Adrenal gland (tissue), 12 donors: ENCODE measurements around the gene LMF2. TPM values are rescaled to one million over a fixed set of nuclear protein-coding genes. Genes with fewer than 3 reads are reported as not detected.

Experiments
- DNase-seq, 7 donors: peaks; one replicate each; pipeline ENCODE4 v3.0.0-alpha.2; 2019 to 2020
- H3K27ac ChIP-seq, 5 donors: fragments of 200-600 bp; sonication (generic) in 4 of 5; 1 replicate in 3 of 5; 2 replicates in 2 of 5; pipeline versions ENCODE4 v1.5.1 to v1.8.0; 2016 to 2020; ENCODE audit warnings: mild to moderate bottlenecking in 1 of 5
- H3K27me3 ChIP-seq: fragments of 200-600 bp; 2 replicates; pipeline ENCODE4 v1.8.0; 2021
- H3K36me3 ChIP-seq, 2 donors: fragments of 200-600 bp; replicated peaks in 1 of 2; 1 replicate in 1 of 2; 2 replicates in 1 of 2; pipeline versions ENCODE4 v1.5.1 to v1.8.0; 2018 to 2022
- H3K4me1 ChIP-seq, 2 donors: fragments of 200-600 bp; replicated peaks in 1 of 2; 1 replicate in 1 of 2; 2 replicates in 1 of 2; pipeline versions ENCODE4 v1.5.1 to v1.8.0; 2018 to 2021
- H3K4me3 ChIP-seq, 4 donors: fragments of 200-600 bp; sonication (generic) in 3 of 4; one replicate each; pipeline ENCODE4 v1.5.1; 2016 to 2018
- H3K9me3 ChIP-seq, 3 donors: fragments of 200-600 bp; sonication (generic) in 1 of 3; replicated peaks in 1 of 3; 1 replicate in 2 of 3; 2 replicates in 1 of 3; pipeline versions ENCODE4 v1.5.1 to v1.8.0; 2016 to 2021
- CTCF ChIP-seq, 6 experiments: fragments of 450-650 bp in 4 of 6; fragments of 200-600 bp in 2 of 6; sonication (generic) in 1 of 6; IDR thresholded peaks; 1 replicate in 5 of 6; 2 replicates in 1 of 6; pipeline versions ENCODE4 v1.5.1 to v1.8.0; 2016 to 2021; ENCODE audit warnings: antibody characterized with exemption in 6 of 6, mild to moderate bottlenecking in 2 of 6, moderate library complexity in 1 of 6
- POLR2A ChIP-seq, 2 donors: fragments of 450-650 bp; IDR thresholded peaks; one replicate each; pipeline ENCODE4 v1.6.1; 2017; ENCODE audit warnings: antibody characterized with exemption in 2 of 2, mild to moderate bottlenecking in 2 of 2, moderate library complexity in 1 of 2
- WGBS, 4 donors: extraction: QIAGEN DNeasy Blood & Tissue Kit in 2 of 4; methylation state at CpG; one replicate each; pipeline versions ENCODE4 v1.1.5 to v1.1.7; 2013 to 2017; 5-methylcytosine and 5-hydroxymethylcytosine counted together
- intact Hi-C, 2 donors: fragments of 100-400 bp; cut with DNase I; formaldehyde crosslinking; loops; one replicate each; pipeline versions ENCODE4 v1.14.1 to v1.15.0; 2022 to 2023
- polyA plus RNA-seq, 3 donors: library from polyadenylated mRNA; stranded (reverse); fragments of 200-250 nt in 2 of 3; fragments of 350-450 nt in 1 of 3; fragmentation: Illumina TruSeq in 1 of 3; extraction: RNeasy Lipid Tissue Mini Kit (QIAGEN cat#74804) in 1 of 3; gene quantifications; one replicate each; pipeline ENCODE4 v1.2.3, GENCODE V29; 2013 to 2014
- total RNA-seq, 9 donors: library from RNA; depleted of rRNA in 4 of 9; stranded (reverse); fragments of >200 nt in 4 of 9; fragments of 120-200 nt in 1 of 9; fragmentation: NEBNext Ultra II Directional in 1 of 9; extraction: Animal tissue kit (Norgen Biotek cat#: 25700) in 1 of 9; gene quantifications; one replicate each; pipeline versions ENCODE4 v1.1.0 to v1.2.4, GENCODE V29; 2013 to 2023
- donor health status: healthy with polysubstance abuse.
- donor health status: Bipolar disorder and iron deficiency.
- donor health status: DM: yes; HTN: yes; CAD: no.
- donor health status: DM: no; HTN: no; CAD: no.
- donor health status: DM: no; HTN: no; CAD: no.
- donor health status: DM: yes; HTN: yes; CAD: no.

LMF2 gene
- total and polyA plus RNA-seq, 12 donors: 6.3 to 120 (median 78.3) TPM

DNA sequence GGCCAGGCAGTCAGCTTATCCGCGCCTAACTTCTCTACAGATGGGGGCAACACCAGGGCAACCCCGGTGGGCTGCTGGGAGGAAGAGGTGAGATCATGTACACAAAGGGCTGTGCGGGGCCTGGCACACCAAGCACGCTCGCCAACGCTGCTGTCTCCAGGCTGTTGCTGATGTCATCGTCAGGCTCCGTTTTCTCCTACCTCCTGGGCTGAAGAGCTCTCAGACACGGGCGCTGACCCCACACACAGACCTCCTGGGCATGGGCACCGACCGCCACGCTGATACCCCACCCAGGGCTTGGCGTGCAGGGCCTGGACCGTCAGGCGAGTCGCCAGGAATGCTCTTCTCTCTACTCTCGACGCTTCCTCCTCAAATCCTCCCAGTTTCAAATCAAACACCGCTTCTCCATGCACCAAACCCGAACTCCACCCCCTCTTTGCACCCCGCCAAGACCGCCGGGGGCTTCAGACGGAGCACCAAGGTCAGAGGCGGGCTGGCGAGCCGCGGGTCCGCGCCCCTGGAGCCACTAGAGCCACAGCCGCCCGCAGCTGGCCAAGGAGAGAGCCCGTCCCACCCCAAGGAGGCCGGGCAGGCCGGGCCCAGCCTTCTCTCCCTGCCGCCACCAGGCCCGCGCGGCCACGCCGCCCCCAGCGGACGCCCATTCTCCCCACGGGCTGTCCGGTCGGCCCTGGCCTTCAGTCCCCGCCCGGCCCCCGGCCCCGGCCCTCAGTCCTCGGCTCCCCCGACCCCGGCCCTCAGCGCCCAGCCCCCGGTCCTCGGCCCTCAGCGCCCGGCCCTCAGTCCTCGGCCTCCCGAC lies 33.4 kb downstream of the LMF2 start:
- intact Hi-C loops: no loop called here
- Histone ChIP-seq H3K27me3 (no peaks in the 10 kb centered on the region), H3K36me3 (no peaks in the 10 kb centered on the region), H3K4me3 (peak overlapping the region; percentile 1 to 99 (median 55)), H3K27ac (peak overlapping the region in 4 of 5 donors; percentile 50 to 94 (median 79)), H3K9me3 (no peaks in the 10 kb centered on the region), H3K4me1 (peaks cover 30 to 54% of the 10 kb centered on the region in 2 donors)
- peak in 6 of 7 donors; percentile 41 to 82 (median 60) for DNase-seq
- TF ChIP-seq CTCF (IDR thresholded peaks at IDR 0.05) (no peak), POLR2A (IDR thresholded peaks at IDR 0.05) (peak in 1 of 2 donors; percentile 0)
- WGBS, 4 donors: 0 to 5% (median 2%) methylated on average over 22 to 62 of the region's 62 CpGs

DNA sequence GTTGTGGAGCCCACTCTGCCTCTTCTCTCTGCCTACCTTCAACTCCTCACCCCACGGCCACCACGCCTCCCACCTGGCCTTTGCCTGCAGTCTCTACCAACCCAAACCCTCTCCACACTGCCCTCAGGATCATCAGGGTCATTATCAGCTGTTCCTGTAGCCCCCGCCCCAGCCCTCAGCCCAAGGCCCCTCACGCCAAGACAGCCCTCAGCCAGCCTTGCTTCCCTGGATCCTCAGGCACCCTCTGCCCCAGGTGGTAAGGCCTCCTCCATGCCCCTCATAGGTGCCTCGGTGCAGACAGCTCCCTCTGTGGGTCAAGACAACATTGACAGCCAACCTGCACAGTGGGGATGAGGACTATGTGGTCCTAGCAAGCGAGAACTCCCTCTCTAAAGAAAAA lies 34.4 kb downstream of the LMF2 start:
- TF ChIP-seq CTCF (IDR thresholded peaks at IDR 0.05): no peak
- no peak for TF ChIP-seq POLR2A (IDR thresholded peaks at IDR 0.05)
- peaks cover 30 to 56% of the 10 kb centered on the region in 2 donors for H3K4me1 ChIP-seq
- WGBS, 4 donors: 74 to 82% (median 77%) methylated on average over 6 of the region's 6 CpGs
- no peaks in the 10 kb centered on the region for H3K27me3 ChIP-seq
- DNase-seq: no peak
- intact Hi-C loops: no loop called here
- no peak overlapping the region for H3K4me3 ChIP-seq
- H3K9me3 ChIP-seq: no peaks in the 10 kb centered on the region
- no peaks in the 10 kb centered on the region for H3K36me3 ChIP-seq
- peak overlapping the region in 1 of 5 donors; percentile 78 for H3K27ac ChIP-seq

- Histone ChIP-seq H3K27me3 (no peaks in the 10 kb centered on the region), H3K27ac (peak overlapping the region in 1 of 5 donors; percentile 78), H3K4me3 (no peak overlapping the region), H3K4me1 (peaks cover 30 to 56% of the 10 kb centered on the region in 2 donors), H3K9me3 (no peaks in the 10 kb centered on the region), H3K36me3 (peaks cover 0 to 11% of the 10 kb centered on the region in 2 donors)
- TF ChIP-seq CTCF (IDR thresholded peaks at IDR 0.05): no peak
- no peak for TF ChIP-seq POLR2A (IDR thresholded peaks at IDR 0.05)
- intact Hi-C loops: no loop called here
- no peak for DNase-seq
- 41 to 56% (median 49%) methylated on average over 5 of the region's 5 CpGs; no CpG with 5 or more reads in 1 of the 4 donors for WGBS, 4 donors
These were observed 35.5 kb downstream of the LMF2 start for GRCh38 chr22:50471962-50472361.

DNA sequence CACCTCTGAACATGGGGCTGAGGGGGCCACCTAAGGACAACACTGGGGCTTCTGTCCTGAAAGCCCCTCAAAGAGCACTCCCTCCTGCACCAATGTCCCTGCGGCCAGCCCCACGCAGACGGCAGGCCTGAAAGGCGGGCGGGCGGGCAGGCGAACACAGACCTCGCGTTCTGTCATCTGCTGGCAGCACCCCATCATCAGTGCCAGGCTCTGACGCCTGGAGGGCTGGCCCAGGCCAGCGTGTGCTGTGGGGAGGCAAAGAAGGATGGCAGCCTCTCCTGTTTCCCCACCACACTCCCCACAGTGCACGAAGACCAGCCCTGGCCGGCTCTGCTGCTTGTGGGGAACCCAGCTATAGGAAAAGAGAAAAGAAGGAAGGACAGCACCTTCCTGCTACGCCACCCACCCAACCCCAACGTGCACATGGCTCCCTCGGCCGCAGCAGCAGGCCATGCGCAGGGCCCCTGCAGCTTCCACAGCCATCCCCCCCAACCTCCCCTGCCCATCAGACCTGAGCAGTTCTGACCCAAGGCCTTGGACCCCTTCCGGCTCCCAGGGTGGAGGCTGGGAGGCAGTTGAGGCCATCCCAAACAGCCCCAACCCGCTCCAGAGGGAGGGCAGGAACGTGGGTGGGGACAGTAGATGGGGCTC lies 36.2 kb downstream of the LMF2 start:
- Histone ChIP-seq H3K4me1 (peaks cover 30 to 56% of the 10 kb centered on the region in 2 donors), H3K27ac (peak overlapping the region in 1 of 5 donors; percentile 78)

More for the DNA sequence above, 36.2 kb downstream of the LMF2 start:
- TF ChIP-seq POLR2A (IDR thresholded peaks at IDR 0.05): no peak
- Histone ChIP-seq H3K4me3 (no peak overlapping the region), H3K9me3 (no peaks in the 10 kb centered on the region), H3K36me3 (peaks cover 0 to 17% of the 10 kb centered on the region in 2 donors), H3K27me3 (no peaks in the 10 kb centered on the region)
- intact Hi-C loops: no loop called here
- WGBS, 4 donors: 61 to 84% (median 73%) methylated on average over 17 to 21 of the region's 21 CpGs
- peak in 1 of 7 donors; percentile 82 for DNase-seq
